Activated CD4-positive, CD25-positive, alpha-beta regulatory T cell treated with anti-CD3 and anti-CD28 coated beads, Interleukin-2, amount 50 U/mL, for 72 hours (primary cell): Measurements from ENCODE around the gene HYAL3.
"Not testable (repeated sequence)": the region's sequence is repeated elsewhere in the genome, so short reads cannot be mapped to it uniquely, and the experiment has no call there.

Experiments used
- DNase-seq: peaks from one replicate; pipeline ENCODE4 v3.0.0; 2021

Gene HYAL3

DNA sequence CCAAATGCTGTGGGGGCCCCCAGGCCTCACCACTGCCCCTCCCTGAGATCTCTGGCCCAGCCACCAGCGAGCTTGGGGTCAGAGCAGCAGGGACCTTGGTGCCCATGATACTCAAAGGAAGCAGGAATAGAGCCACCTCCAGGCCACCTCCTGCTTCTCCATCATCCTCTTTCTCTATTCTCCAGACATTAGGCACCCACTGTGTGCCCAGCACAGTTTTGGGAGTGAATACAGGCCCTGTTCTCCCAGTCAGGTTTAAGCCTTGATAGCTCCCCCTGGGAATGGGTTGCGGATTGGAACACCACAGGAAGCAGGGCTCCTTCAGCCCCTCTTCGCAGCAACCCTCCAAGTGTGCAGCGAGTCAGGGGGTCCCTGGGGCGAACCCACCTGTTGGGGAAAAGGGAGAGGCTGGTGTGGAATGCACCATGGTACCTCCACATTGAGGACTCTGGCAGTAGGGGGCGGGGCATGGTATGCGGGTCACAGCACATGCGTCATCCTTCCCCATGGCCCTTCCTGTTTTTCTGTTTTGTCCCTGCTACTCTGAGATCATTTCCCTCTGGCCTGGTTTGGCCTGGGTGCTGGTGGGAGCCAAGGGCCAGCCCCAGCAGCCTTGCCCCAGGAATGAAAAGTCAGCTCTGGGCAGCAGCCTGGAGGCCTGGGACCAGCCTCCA lies 44.5 kb downstream of the HYAL3 start:
- DNase-seq, result no peak

DNA sequence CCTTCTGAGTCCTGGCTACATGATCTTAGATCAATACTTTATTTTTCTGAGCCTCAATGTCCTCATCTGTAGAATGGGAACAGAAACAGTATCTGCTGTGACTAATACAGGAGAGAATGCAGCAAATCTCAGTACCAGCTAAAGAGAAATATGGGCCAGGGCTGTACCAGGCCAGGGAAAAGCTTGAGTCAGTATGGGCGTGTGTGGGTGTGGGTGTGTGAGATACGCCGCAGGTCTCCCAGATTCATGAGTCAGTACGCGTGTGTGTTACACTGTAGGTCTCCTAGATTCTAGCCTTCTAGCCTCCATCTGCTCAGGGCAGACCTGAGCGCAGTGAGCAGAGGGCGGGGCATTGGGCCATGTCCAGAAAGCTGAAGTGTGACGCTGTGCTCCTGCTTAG lies 48.0 kb downstream of the HYAL3 start:
- DNase-seq, result no peak

GRCh38 chr3:50250514-50250913 lies 48.7 kb downstream of the HYAL3 start:
- no peak for DNase-seq

DNA sequence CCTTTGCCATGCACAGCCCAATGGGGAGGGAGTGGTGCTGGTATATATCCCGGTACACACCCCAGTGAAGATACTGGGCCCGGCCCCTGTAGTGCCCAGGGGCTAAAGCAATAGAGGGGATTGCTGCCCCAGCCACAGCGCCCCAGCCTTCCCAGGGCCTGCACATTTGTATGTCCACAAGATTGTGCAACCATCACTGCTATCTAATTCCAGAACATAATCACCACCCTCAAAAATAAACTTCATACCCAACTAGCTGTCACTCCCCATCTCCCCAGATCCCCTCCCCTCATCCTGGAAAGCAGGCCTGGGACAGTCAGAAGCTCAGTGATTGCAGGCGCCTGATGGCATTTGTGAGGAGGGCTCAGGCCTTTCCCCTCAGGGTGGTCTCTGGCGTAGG lies 49.7 kb downstream of the HYAL3 start:
- no peak for DNase-seq

- no peak for DNase-seq
Observed at GRCh38 chr3:50248387-50248786, 50.8 kb downstream of the HYAL3 start.

GRCh38 chr3:50246517-50246954 lies 52.7 kb downstream of the HYAL3 start:
- peak; percentile 74 for DNase-seq

GRCh38 chr3:50245831-50246516 lies 53.2 kb downstream of the HYAL3 start:
- peak; percentile 97 for DNase-seq

GRCh38 chr3:50245251-50245745 lies 53.9 kb downstream of the HYAL3 start:
- DNase-seq, result no peak

DNA sequence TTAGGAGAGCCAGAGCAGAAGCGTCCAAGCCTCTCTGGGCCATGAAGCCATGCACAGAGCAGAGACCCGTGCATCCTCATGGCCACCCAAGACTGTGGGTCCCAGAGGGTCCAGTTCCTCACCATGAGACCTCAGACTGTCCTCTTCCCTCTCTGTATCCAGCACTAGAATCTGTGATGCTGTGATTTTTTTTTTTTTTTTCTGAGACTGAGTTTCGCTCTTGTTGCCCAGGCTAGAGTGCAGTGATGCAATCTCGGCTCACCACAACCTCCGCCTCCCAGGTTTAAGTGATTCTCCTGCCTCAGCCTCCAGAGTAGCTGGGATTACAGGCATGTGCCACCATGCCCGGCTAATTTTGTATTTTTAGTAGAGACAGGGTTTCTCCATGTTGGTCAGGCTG lies 54.4 kb downstream of the HYAL3 start:
- not testable (repeated sequence) for DNase-seq

DNA sequence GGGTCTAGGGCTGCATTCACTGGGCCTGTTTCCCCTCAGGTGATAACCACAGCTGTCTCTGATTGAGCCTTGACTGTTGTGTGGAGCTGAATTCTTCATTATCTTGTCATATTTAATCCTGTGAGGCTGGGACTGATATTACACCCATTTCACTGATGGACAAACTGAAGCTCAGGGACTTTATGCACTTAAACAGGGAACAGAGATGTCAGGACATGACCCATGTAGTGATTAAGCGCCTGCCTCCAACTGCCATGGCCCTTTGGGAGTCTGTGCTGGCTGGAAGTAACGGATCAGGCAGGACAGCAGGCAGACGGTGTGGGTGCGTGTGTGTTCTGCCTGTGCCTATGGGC lies 55.7 kb downstream of the HYAL3 start:
- DNase-seq, result no peak

DNA sequence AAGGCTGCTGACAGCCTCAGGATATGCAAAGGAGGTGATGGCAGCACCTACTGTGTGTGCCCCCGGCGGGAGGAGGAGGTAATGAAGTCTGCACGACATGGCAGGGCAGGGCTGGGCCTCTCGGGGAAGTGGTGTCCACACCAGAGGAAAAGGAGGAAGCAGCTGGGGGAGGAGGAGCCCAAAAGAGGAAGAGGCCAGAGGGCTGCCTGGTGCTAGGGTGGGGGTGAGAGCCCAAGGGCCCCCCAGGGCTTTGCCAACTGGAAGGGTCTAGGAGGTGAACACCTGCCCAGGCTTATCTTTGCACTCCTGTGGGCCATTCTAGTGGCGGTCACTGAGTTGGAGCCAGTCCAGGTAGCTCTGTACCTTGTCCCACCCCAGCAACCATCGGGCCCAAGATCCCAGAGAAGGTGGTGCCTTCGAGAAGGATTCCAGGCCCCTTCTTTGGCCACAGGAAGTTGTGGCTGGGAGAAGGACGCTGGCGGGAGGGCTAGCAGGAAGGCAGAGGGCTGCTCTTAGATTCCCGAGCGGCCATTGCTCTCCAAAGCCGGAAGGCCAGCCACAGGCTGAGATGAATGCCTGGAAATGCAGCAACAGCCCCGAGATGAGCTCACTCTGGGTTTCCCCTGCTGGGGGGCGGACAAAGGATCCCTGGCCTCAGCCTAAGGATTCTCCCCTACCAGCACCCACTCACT lies 56.2 kb downstream of the HYAL3 start:
- no peak for DNase-seq
